ENCODE measurements around the gene ZNF48.

Gene ZNF48

DNA sequence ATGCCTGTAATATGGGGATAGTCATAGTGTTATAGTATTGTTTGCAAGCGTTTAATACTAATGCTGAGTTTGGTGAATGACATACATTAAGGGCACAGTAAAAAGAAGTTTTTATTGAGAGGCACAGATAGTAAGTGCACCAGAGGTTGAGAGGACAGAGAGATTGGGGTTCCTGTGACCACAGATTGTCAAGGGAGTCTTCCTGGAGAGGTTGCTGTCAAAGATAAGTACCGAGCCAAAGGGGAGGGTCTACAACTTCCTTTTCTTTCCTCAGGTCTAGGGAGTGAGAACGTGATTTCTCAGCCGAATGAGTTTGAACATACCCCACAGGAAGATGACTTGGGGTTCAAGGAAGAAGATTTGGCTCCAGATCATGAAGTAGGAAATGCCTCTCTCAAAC, 1.8 kb downstream of the ZNF48 start:
- Histone ChIP-seq H3K27ac (0 out of 2 replicates have a peak overlapping the region, but pooled peaks have one; percentile 8), H3K4me3 (ENCODE audit: low read depth, low read length) (no peak overlapping the region), H3K36me3 (peaks cover 29% of the 10 kb centered on the region), H3K27me3 (ENCODE audit: insufficient read depth, low read depth, severe bottlenecking) (no peaks in the 10 kb centered on the region), H3K9me3 (ENCODE audit: severe bottlenecking) (no peaks in the 10 kb centered on the region)
- TF ChIP-seq, protein P1, sequence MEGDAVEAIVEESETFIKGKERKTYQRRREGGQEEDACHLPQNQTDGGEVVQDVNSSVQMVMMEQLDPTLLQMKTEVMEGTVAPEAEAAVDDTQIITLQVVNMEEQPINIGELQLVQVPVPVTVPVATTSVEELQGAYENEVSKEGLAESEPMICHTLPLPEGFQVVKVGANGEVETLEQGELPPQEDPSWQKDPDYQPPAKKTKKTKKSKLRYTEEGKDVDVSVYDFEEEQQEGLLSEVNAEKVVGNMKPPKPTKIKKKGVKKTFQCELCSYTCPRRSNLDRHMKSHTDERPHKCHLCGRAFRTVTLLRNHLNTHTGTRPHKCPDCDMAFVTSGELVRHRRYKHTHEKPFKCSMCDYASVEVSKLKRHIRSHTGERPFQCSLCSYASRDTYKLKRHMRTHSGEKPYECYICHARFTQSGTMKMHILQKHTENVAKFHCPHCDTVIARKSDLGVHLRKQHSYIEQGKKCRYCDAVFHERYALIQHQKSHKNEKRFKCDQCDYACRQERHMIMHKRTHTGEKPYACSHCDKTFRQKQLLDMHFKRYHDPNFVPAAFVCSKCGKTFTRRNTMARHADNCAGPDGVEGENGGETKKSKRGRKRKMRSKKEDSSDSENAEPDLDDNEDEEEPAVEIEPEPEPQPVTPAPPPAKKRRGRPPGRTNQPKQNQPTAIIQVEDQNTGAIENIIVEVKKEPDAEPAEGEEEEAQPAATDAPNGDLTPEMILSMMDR (IDR thresholded peaks at IDR 0.05; ENCODE audit: low read depth, low read length): no peak
- DNase-seq: no peak

DNA sequence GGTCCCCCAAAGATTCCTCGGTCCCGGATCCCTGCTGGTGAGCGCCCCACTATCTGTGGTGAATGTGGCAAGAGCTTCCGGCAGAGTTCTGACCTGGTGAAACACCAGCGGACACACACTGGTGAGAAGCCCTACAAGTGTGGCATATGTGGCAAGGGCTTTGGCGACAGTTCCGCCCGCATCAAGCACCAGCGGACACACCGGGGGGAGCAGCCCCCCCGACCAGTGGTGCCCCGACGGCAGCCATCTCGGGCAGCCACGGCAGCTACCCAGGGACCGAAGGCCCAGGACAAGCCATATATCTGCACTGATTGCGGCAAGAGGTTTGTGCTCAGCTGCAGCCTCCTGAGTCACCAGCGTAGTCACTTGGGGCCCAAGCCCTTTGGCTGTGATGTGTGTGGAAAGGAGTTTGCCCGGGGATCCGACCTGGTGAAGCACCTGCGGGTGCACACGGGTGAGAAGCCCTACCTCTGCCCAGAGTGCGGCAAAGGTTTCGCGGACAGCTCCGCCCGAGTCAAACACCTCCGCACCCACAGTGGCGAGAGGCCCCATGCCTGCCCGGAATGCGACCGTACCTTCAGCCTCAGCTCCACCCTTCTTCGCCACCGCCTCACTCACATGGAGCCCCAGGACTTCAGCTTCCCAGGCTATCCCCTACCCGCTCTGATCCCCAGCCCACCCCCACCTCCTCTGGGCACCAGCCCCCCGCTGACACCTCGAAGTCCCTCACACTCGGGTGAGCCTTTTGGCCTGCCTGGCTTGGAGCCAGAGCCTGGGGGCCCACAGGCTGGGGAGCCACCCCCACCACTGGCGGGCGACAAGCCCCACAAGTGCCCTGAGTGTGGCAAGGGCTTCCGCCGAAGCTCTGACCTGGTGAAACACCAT, 2.8 kb downstream of the ZNF48 start:
- Histone ChIP-seq H3K27ac (no peak overlapping the region), H3K27me3 (ENCODE audit: insufficient read depth, low read depth, severe bottlenecking) (no peaks in the 10 kb centered on the region)
- no peak for DNase-seq

GRCh38 chr16:30398661-30399434, 3.6 kb downstream of the ZNF48 start:
- no peak overlapping the region for H3K27ac ChIP-seq

More for the DNA sequence above, 2.8 kb downstream of the ZNF48 start:
- no peaks in the 10 kb centered on the region for H3K9me3 ChIP-seq (ENCODE audit: severe bottlenecking)
- TF ChIP-seq, protein P1 (IDR thresholded peaks at IDR 0.05; ENCODE audit: low read depth, low read length): no peak
- peaks cover 29% of the 10 kb centered on the region for H3K36me3 ChIP-seq
- no peak overlapping the region for H3K4me3 ChIP-seq (ENCODE audit: low read depth, low read length)

GRCh38 chr16:30399435-30400186, 4.4 kb downstream of the ZNF48 start:
- no peaks in the 10 kb centered on the region for H3K27me3 ChIP-seq (ENCODE audit: insufficient read depth, low read depth, severe bottlenecking)
- H3K4me3 ChIP-seq (ENCODE audit: low read depth, low read length): peak overlapping the region; percentile 45
- H3K36me3 ChIP-seq: peaks cover 29% of the 10 kb centered on the region
- H3K9me3 ChIP-seq (ENCODE audit: severe bottlenecking): no peaks in the 10 kb centered on the region
- peak overlapping the region; percentile 89 for H3K27ac ChIP-seq
- TF ChIP-seq, protein P1 (IDR thresholded peaks at IDR 0.05; ENCODE audit: low read depth, low read length): no peak
- DNase-seq: no peak

More at GRCh38 chr16:30398661-30399434, 3.6 kb downstream of the ZNF48 start:
- no peaks in the 10 kb centered on the region for H3K9me3 ChIP-seq (ENCODE audit: severe bottlenecking)
- no peak for DNase-seq
- H3K27me3 ChIP-seq (ENCODE audit: insufficient read depth, low read depth, severe bottlenecking): no peaks in the 10 kb centered on the region
- peaks cover 29% of the 10 kb centered on the region for H3K36me3 ChIP-seq
- TF ChIP-seq, protein P1 (IDR thresholded peaks at IDR 0.05; ENCODE audit: low read depth, low read length): no peak
- H3K4me3 ChIP-seq (ENCODE audit: low read depth, low read length): no peak overlapping the region

DNA sequence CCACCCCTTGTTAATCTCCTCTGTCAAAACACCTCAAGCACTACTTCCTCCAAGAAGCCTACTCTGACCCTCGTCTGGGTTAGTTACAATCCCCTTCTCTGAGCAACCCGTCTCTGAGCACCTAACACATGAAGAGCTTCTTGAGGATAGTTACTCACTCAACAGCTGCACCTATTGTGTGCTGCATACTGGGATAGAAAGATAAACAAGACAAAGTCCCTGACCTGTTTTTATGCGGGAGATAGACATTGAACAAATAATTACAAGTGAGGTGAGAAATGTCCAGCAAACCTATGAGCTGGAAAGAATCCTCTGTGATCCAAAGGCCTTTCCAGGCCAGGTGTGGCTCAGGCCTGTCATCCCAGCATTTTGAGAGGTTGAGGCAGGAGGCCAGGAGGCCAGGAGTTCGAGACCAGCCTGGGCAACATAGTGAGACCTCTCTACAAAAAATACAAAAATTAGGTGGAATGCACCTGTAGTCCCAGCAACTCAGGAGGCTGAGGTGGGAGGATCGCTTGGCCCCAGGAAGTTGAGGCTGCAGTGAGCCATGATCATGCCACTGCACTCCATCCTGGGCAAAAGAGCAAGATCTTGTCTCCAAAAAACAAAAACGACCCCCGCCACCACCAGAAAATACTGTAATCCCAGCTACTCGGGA, 6.7 kb downstream of the ZNF48 start:
- H3K4me3 ChIP-seq (ENCODE audit: low read depth, low read length): no peak overlapping the region
- peak overlapping the region; percentile 16; the same call in 1 of the 2 replicates for H3K27ac ChIP-seq
- peaks cover 27% of the 10 kb centered on the region for H3K36me3 ChIP-seq
- H3K27me3 ChIP-seq (ENCODE audit: insufficient read depth, low read depth, severe bottlenecking): no peaks in the 10 kb centered on the region
- TF ChIP-seq, protein P1 (IDR thresholded peaks at IDR 0.05; ENCODE audit: low read depth, low read length): no peak
- no peak for DNase-seq
- H3K9me3 ChIP-seq (ENCODE audit: severe bottlenecking): no peaks in the 10 kb centered on the region
